HepG2 (cell line): ENCODE data around the gene UNC13D. TPM values are rescaled to one million over a fixed set of nuclear protein-coding genes. Genes with fewer than 3 reads are reported as not detected.

Experiments
- ATAC-seq: fragments of 200-7000 bp; cut with Tn5 transposase; 3 replicates; pipeline ENCODE4 v1.9.1; 2020; ENCODE audit warnings: mild to moderate bottlenecking, moderate library complexity
- BruUV-seq: library from RNA; stranded (reverse); fragments of 400-500 nt; replicated peaks from 2 replicates; lab custom pipeline; 2021; lab: Mats Ljungman, UMichigan
- CTCF ChIA-PET: fragments of 300-600 bp; formaldehyde crosslinking; extraction: SDS; loops from one replicate; lab custom pipeline; 2021; ENCODE audit warnings: low total read pairs, inconsistent platforms, low intra/inter-chr PET ratio; lab: Yijun Ruan, JAX
- POLR2A ChIA-PET: fragments of 350-600 bp; sonication (Branson Sonifier 250); formaldehyde crosslinking; loops from one replicate; lab custom pipeline; 2020; ENCODE audit warnings: antibody characterized with exemption, inconsistent platforms; lab: Yijun Ruan, JAX
- DNase-seq: peaks from one replicate; pipeline ENCODE4 v3.0.0-alpha.2; 2015; ENCODE audit warnings: low spot score
- FAIRE-seq: peaks from 3 replicates; lab custom pipeline; 2011; peaks lifted over from hg19 to GRCh38; lab: Jason Lieb, UNC
- H2AFZ ChIP-seq: one replicate; pipeline ENCODE4 v1.6.1; 2011; ENCODE audit warnings: low read length, inconsistent platforms
- H3K27ac ChIP-seq: fragments of 300-600 bp; 3 replicates; pipeline ENCODE4 v1.8.0; 2011; ENCODE audit warnings: mixed run types, mild to moderate bottlenecking, mixed read lengths, low read length, inconsistent platforms; ENCODE audit not compliant: insufficient read depth; ENCODE audit errors: extremely low read length
- H3K27me3 ChIP-seq, 2 experiments: fragments of 200-600 bp in 1 of 2; 2 replicates in 1 of 2; 3 replicates in 1 of 2; pipeline versions ENCODE4 v1.6.0 to v1.8.0; 2011; ENCODE audit warnings: low read length in 2 of 2, mild to moderate bottlenecking in 2 of 2, moderate library complexity in 2 of 2, inconsistent platforms in 1 of 2; ENCODE audit not compliant: insufficient read depth in 2 of 2, control insufficient read depth in 1 of 2
- H3K36me3 ChIP-seq, 2 experiments: fragments of 200-600 bp in 1 of 2; replicated peaks in 1 of 2; 2 replicates in 1 of 2; 3 replicates in 1 of 2; pipeline versions ENCODE4 v1.5.1 to v1.8.0; 2011; ENCODE audit warnings: low read length in 2 of 2, inconsistent platforms in 1 of 2; ENCODE audit not compliant: insufficient read depth in 2 of 2, control insufficient read depth in 1 of 2
- H3K4me1 ChIP-seq: 2 replicates; pipeline ENCODE4 v1.5.1; 2012; ENCODE audit warnings: low read length, inconsistent platforms; ENCODE audit not compliant: insufficient read depth
- H3K4me2 ChIP-seq: 2 replicates; pipeline ENCODE4 v1.6.0; 2011; ENCODE audit warnings: low read depth, low read length, inconsistent platforms
- H3K4me3 ChIP-seq, 3 experiments: fragments of 200-600 bp in 1 of 3; sonication (generic), shearing (Covaris generic) in 1 of 3; replicated peaks in 1 of 3; 2 replicates each; pipeline ENCODE4 v1.5.1; 2011 to 2016; ENCODE audit warnings: low read length in 3 of 3, inconsistent platforms in 2 of 3, low read depth in 2 of 3, mild to moderate bottlenecking in 2 of 3, control low read depth in 1 of 3, mixed read lengths in 1 of 3; ENCODE audit not compliant: insufficient read depth in 1 of 3
- H3K79me2 ChIP-seq: one replicate; pipeline ENCODE4 v1.6.1; 2011; ENCODE audit warnings: low read length, inconsistent platforms; ENCODE audit not compliant: insufficient read depth
- H3K9ac ChIP-seq: 2 replicates; pipeline ENCODE4 v1.6.0; 2011; ENCODE audit warnings: mild to moderate bottlenecking, low read depth, low read length, inconsistent platforms; ENCODE audit not compliant: insufficient read depth
- H3K9me3 ChIP-seq: 2 replicates; pipeline ENCODE4 v1.5.1; 2012; ENCODE audit warnings: mild to moderate bottlenecking, low read length
- H4K20me1 ChIP-seq: 2 replicates; pipeline ENCODE4 v1.6.0; 2011; ENCODE audit warnings: inconsistent platforms, mild to moderate bottlenecking, low read length, moderate library complexity; ENCODE audit not compliant: insufficient read depth
- ARID3A ChIP-seq: IDR thresholded peaks from 2 replicates; pipeline ENCODE4 v1.6.1; 2012; ENCODE audit warnings: low read depth, low read length, improper control_type of control experiment
- ATF7-NPFF ChIP-seq: sonication (generic); formaldehyde crosslinking; IDR thresholded peaks from 2 replicates; pipeline ENCODE4 v1.8.1; 2023; ENCODE audit warnings: mild to moderate bottlenecking, low read depth, missing genetic modification reagents, moderate library complexity
- ATM ChIP-seq: fragments of 450-650 bp; IDR thresholded peaks from 2 replicates; pipeline ENCODE4 v1.7.1; 2017; ENCODE audit warnings: mild to moderate bottlenecking, borderline replicate concordance
- CREB1 ChIP-seq, 2 experiments: fragments of 450-650 bp in 1 of 2; IDR thresholded peaks; 2 replicates each; pipeline ENCODE4 v1.6.1; 2016 to 2017; ENCODE audit warnings: control low read depth in 1 of 2, mild to moderate bottlenecking in 1 of 2, missing compliant biosample characterization in 1 of 2, missing genetic modification characterization in 1 of 2
- KAT8 ChIP-seq: IDR thresholded peaks from 2 replicates; pipeline ENCODE4 v1.6.1; 2016; ENCODE audit warnings: missing genetic modification reagents, missing compliant biosample characterization
- MAX ChIP-seq: IDR thresholded peaks from 2 replicates; pipeline ENCODE4 v1.6.1; 2012; ENCODE audit warnings: inconsistent platforms
- MXD4 ChIP-seq: IDR thresholded peaks from 2 replicates; pipeline ENCODE4 v1.6.1; 2016; ENCODE audit warnings: mild to moderate bottlenecking, missing biosample characterization, missing genetic modification reagents
- MYNN ChIP-seq: sonication (generic); formaldehyde crosslinking; IDR thresholded peaks from 2 replicates; pipeline ENCODE4 v1.4.0; 2020; ENCODE audit warnings: mild to moderate bottlenecking, low read depth, missing genetic modification reagents
- NR2F6 ChIP-seq, 2 experiments: IDR thresholded peaks; 2 replicates each; pipeline ENCODE4 v1.6.1; 2016; ENCODE audit warnings: antibody characterized with exemption in 1 of 2, mild to moderate bottlenecking in 1 of 2
- PCBP1 ChIP-seq: fragments of 200-400 bp; formaldehyde crosslinking; IDR thresholded peaks from 2 replicates; pipeline ENCODE4 v1.6.1; 2017; ENCODE audit warnings: mild to moderate bottlenecking, low read depth, low read length, borderline replicate concordance
- SNAI1 ChIP-seq: sonication (generic); formaldehyde crosslinking; IDR thresholded peaks from 2 replicates; pipeline ENCODE4 v1.5.0; 2020; ENCODE audit warnings: mild to moderate bottlenecking, missing genetic modification reagents, borderline replicate concordance
- SRF ChIP-seq: IDR thresholded peaks from 2 replicates; pipeline ENCODE4 v1.6.1; 2011; ENCODE audit warnings: mild to moderate bottlenecking, low read depth, low read length, moderate library complexity
- STAG1 ChIP-seq: sonication (generic); formaldehyde crosslinking; IDR thresholded peaks from 2 replicates; pipeline ENCODE4 v1.4.0; 2020; ENCODE audit warnings: missing genetic modification reagents
- TGIF2 ChIP-seq: IDR thresholded peaks from 2 replicates; pipeline ENCODE4 v1.6.1; 2016; ENCODE audit warnings: control low read depth, missing compliant biosample characterization
- ZFP1 ChIP-seq: IDR thresholded peaks from 2 replicates; pipeline ENCODE4 v1.6.1; 2016
- ZNF460 ChIP-seq: sonication (generic); formaldehyde crosslinking; IDR thresholded peaks from 2 replicates; pipeline ENCODE4 v1.5.1; 2020; ENCODE audit warnings: missing genetic modification reagents, mild to moderate bottlenecking, borderline replicate concordance
- ZNF83 ChIP-seq: sonication (generic); formaldehyde crosslinking; IDR thresholded peaks from 2 replicates; pipeline ENCODE4 v1.4.0; 2020; ENCODE audit warnings: missing genetic modification reagents, mild to moderate bottlenecking, borderline replicate concordance
- WGBS: methylation state at CpG from one replicate; pipeline ENCODE4 v1.1.6; 2017; ENCODE audit warnings: low lambda C conversion rate; 5-methylcytosine and 5-hydroxymethylcytosine counted together
- in situ Hi-C: cut with HindIII; loops from 2 replicates; pipeline ENCODE4 v1.10.0; 2017; ENCODE audit warnings: low pct_unique_long_range_greater_than_20kb; ENCODE audit not compliant: extremely low pct_ligation_motif_present
- intact Hi-C: fragments of 100-400 bp; cut with micrococcal nuclease; formaldehyde crosslinking; loops from one replicate; pipeline ENCODE4 v1.10.0; 2022; ENCODE audit not compliant: unreplicated experiment
- polyA plus RNA-seq, 8 experiments: library from polyadenylated mRNA; depleted of rRNA in 3 of 8; stranded (reverse) in 7 of 8; unstranded in 1 of 8; fragments of >200 nt; fragmentation: Illumina TruSeq in 4 of 8; extraction: Trizol in 4 of 8; gene quantifications; 2 replicates each; pipeline versions ENCODE4 v1.2.1 to v1.2.3, GENCODE V29; 2011 to 2016; ENCODE audit warnings: low read depth in 4 of 8, missing spikeins in 1 of 8, mixed read lengths in 1 of 8; ENCODE audit not compliant: insufficient read depth in 1 of 8
- total RNA-seq, 5 experiments: library from RNA; depleted of rRNA; stranded (reverse); fragments of >200 nt; fragmentation: Illumina TruSeq; extraction: Trizol; gene quantifications; 2 replicates each; pipeline ENCODE4 v1.2.3, GENCODE V29; 2016; ENCODE audit warnings: low read depth in 1 of 5
- TF ChIP-seq, protein P1 (sequence below): sonication (generic); formaldehyde crosslinking; IDR thresholded peaks from 2 replicates; pipeline ENCODE4 v1.4.0; 2020; ENCODE audit warnings: mild to moderate bottlenecking, missing genetic modification reagents, borderline replicate concordance

The UNC13D gene
- total and polyA plus RNA-seq, 2 of the 13 experiments (the other 11 are each of a cell fraction or from before 2014, with no cell fraction given), result 29.7 to 42.7 TPM

GRCh38 chr17:75783069-75783783, 61.0 kb downstream of the UNC13D start:
- in situ Hi-C loops, result no loop called here
- H2AFZ ChIP-seq, result peak overlapping the region; percentile 93
- 5% methylated on average over 6 of the region's 6 CpGs for WGBS
- TF ChIP-seq NR2F6 (IDR thresholded peaks at IDR 0.05), result no peak
- TF ChIP-seq NR2F6 (CRISPR knock-in tag; IDR thresholded peaks at IDR 0.05), result no peak
- TF ChIP-seq, protein P1, sequence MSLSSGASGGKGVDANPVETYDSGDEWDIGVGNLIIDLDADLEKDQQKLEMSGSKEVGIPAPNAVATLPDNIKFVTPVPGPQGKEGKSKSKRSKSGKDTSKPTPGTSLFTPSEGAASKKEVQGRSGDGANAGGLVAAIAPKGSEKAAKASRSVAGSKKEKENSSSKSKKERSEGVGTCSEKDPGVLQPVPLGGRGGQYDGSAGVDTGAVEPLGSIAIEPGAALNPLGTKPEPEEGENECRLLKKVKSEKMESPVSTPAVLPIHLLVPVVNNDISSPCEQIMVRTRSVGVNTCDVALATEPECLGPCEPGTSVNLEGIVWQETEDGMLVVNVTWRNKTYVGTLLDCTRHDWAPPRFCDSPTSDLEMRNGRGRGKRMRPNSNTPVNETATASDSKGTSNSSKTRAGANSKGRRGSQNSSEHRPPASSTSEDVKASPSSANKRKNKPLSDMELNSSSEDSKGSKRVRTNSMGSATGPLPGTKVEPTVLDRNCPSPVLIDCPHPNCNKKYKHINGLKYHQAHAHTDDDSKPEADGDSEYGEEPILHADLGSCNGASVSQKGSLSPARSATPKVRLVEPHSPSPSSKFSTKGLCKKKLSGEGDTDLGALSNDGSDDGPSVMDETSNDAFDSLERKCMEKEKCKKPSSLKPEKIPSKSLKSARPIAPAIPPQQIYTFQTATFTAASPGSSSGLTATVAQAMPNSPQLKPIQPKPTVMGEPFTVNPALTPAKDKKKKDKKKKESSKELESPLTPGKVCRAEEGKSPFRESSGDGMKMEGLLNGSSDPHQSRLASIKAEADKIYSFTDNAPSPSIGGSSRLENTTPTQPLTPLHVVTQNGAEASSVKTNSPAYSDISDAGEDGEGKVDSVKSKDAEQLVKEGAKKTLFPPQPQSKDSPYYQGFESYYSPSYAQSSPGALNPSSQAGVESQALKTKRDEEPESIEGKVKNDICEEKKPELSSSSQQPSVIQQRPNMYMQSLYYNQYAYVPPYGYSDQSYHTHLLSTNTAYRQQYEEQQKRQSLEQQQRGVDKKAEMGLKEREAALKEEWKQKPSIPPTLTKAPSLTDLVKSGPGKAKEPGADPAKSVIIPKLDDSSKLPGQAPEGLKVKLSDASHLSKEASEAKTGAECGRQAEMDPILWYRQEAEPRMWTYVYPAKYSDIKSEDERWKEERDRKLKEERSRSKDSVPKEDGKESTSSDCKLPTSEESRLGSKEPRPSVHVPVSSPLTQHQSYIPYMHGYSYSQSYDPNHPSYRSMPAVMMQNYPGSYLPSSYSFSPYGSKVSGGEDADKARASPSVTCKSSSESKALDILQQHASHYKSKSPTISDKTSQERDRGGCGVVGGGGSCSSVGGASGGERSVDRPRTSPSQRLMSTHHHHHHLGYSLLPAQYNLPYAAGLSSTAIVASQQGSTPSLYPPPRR, result no peak
- TF ChIP-seq SNAI1 (CRISPR knock-in tag), result no peak
- no peak for TF ChIP-seq ATM
- peak; percentile 77 for TF ChIP-seq ARID3A
- TF ChIP-seq ZFP1, result 0 out of 2 replicates have a peak, but pooled peaks have one; percentile 17
- TF ChIP-seq CREB1 (IDR thresholded peaks at IDR 0.05), result no peak
- peak; percentile 44; the same call in 1 of the 2 replicates for TF ChIP-seq CREB1 (CRISPR knock-in tag; IDR thresholded peaks at IDR 0.05)
- 0 out of 2 replicates have a peak, but pooled peaks have one; percentile 9 for TF ChIP-seq STAG1
- TF ChIP-seq MXD4, result no peak
- TF ChIP-seq ZNF83 (CRISPR knock-in tag), result no peak
- 0 out of 2 replicates have a peak, but pooled peaks have one; percentile 23 for TF ChIP-seq SRF
- TF ChIP-seq KAT8 (CRISPR knock-in tag), result peak; percentile 34; the same call in 1 of the 2 replicates
- TF ChIP-seq ATF7-NPFF (CRISPR knock-in tag), result no peak
- TF ChIP-seq TGIF2 (CRISPR knock-in tag), result 0 out of 2 replicates have a peak, but pooled peaks have one; percentile 13
- TF ChIP-seq ZNF460 (CRISPR knock-in tag), result no peak
- TF ChIP-seq PCBP1, result no peak
- TF ChIP-seq MYNN (CRISPR knock-in tag), result no peak
- no peak for TF ChIP-seq MAX

More at GRCh38 chr17:75783069-75783783, 61.0 kb downstream of the UNC13D start:
- no peak for FAIRE-seq
- intact Hi-C loops, result no loop called here
- Histone ChIP-seq H3K4me3 (peak overlapping the region; percentile 57 to 81 (median 57); a peak in 5 of 6 replicates), H3K4me1 (peaks cover 66% of the 10 kb centered on the region), H3K4me2 (peak overlapping the region; percentile 99), H3K9ac (peak overlapping the region; percentile 94), H3K27ac (peak overlapping the region; percentile 93), H3K36me3 (peaks cover 4 to 8% of the 10 kb centered on the region in 2 experiments; a peak in 4 of 5 replicates), H3K9me3 (no peaks in the 10 kb centered on the region), H4K20me1 (peaks cover 13% of the 10 kb centered on the region), H3K79me2 (peaks cover 45% of the 10 kb centered on the region), H3K27me3 (no peaks in the 10 kb centered on the region; a peak in 1 of 5 replicates)
- ChIA-PET POLR2A (interaction anchor here (0.7 to 6.5 kb wide), 11 partner anchors 9 to 93 kb away, joined by 4 to 46 read pairs (median 16); partner anchors contain the start of genes GALK1, TRIM47, UNC13D and WBP2), CTCF (no interaction called here)
- no peak for ATAC-seq
- peak; percentile 52 for DNase-seq
- no TSS peak for BruUV-seq
